ENCODE data around the gene MEMO1. TPM values are rescaled to one million over a fixed set of nuclear protein-coding genes. Genes with fewer than 3 reads are reported as not detected.

The MEMO1 gene
- total RNA-seq, 1 donor from 2014 or later = 41.9 TPM

DNA sequence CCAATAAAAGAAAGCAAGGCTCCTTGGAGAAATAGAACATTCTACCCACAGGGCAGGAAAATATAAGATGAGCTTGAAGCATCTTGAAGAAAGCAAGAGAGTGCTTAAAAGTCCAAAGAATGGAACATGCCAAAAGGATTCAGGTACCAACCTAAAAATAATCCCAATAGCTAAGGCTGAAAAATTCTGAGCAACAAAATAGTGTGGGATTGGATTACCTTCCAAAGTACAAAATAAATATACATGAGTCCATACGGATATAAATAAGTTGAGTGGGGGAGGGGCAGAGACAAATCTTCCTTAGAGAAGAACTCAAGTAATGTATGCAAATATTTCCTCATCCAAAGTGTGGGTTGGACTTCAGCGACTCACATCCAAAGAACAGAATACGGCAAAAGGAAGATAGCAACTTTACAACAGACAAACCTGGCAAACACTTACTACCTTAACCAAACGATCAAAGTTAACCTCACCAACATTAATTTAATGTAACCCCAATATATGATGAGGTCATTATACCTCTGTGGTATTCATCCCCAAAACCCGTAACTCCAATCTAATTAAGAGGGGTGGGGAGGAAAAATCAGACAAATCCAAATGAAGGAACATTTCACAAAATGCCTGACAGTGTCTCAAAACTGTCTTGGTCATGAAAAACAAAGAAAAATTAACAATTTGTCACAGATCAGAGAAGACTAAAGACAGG, 26.9 kb downstream of the MEMO1 start:
- no peaks in the 10 kb centered on the region for H3K9me3 ChIP-seq (replicated peaks)
- peaks cover 29% of the 10 kb centered on the region for H3K4me1 ChIP-seq
- intact Hi-C loops (cut with micrococcal nuclease) = no loop called here
- no peak overlapping the region for H3K27ac ChIP-seq (replicated peaks)
- peaks cover 2% of the 10 kb centered on the region for H3K36me3 ChIP-seq
- DNase-seq = no peak
- H3K27me3 ChIP-seq (ENCODE audit: low read depth) = no peaks in the 10 kb centered on the region
- no peak overlapping the region for H3K4me3 ChIP-seq
- TF ChIP-seq, protein P1, sequence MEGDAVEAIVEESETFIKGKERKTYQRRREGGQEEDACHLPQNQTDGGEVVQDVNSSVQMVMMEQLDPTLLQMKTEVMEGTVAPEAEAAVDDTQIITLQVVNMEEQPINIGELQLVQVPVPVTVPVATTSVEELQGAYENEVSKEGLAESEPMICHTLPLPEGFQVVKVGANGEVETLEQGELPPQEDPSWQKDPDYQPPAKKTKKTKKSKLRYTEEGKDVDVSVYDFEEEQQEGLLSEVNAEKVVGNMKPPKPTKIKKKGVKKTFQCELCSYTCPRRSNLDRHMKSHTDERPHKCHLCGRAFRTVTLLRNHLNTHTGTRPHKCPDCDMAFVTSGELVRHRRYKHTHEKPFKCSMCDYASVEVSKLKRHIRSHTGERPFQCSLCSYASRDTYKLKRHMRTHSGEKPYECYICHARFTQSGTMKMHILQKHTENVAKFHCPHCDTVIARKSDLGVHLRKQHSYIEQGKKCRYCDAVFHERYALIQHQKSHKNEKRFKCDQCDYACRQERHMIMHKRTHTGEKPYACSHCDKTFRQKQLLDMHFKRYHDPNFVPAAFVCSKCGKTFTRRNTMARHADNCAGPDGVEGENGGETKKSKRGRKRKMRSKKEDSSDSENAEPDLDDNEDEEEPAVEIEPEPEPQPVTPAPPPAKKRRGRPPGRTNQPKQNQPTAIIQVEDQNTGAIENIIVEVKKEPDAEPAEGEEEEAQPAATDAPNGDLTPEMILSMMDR (IDR thresholded peaks at IDR 0.05; ENCODE audit: borderline replicate concordance) = no peak

DNA sequence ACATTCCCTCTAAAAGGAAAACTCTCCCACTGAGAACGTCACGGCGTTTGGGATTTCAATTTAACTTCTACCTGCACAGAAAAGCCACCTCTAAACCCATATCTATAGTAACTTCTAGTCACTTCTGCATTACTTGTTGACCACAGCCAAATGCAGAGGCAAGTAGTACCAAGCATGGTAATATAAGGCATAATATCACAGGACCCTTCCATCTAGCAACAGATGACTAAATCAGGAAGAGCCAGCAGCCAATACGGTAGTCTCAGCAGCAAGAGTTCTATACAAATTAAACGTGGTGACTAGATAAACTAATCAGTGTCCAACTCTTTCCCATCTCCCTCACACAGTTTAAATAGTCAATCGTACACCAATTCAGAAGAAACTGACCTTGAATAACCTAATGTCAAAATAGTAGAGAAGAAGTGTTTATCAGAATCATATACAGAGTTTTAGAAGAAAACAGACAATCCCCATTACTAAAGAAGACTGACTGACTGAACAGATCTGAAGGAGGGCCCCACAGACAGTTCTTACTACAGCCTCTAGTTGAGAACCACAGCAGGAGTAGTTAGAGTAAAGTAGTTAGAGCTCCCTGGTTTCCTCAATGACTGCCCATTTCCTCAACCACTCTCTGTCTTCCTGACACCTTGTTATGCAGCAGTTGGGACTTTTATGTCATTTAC, 30.0 kb downstream of the MEMO1 start:
- Histone ChIP-seq H3K27me3 (ENCODE audit: low read depth) (no peaks in the 10 kb centered on the region), H3K4me3 (no peak overlapping the region), H3K36me3 (peaks cover 2% of the 10 kb centered on the region), H3K9me3 (replicated peaks) (no peaks in the 10 kb centered on the region), H3K27ac (replicated peaks) (no peak overlapping the region), H3K4me1 (peaks cover 12% of the 10 kb centered on the region)
- TF ChIP-seq, protein P1 (IDR thresholded peaks at IDR 0.05; ENCODE audit: borderline replicate concordance) = no peak
- intact Hi-C loops (cut with micrococcal nuclease) = no loop called here
- no peak for DNase-seq

DNA sequence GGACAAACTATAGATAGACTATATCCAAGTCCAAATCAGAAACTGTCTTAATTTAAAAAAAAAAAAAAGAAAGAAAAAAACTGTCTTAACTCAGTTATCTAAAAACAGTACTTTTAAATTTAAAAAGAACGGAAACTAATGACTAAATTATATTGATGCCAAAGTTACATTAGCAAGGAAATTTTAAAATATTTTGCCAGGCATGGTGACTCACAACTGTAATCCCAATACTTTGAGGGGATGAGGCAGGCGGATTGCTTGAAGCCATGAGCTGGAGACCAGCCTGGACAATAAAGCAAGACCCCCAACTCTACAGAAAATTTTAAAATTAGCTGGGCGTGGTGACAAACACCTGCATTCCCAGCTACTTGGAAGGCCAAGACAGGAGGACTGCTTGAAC, 30.9 kb downstream of the MEMO1 start:
- Histone ChIP-seq H3K9me3 (replicated peaks) (no peaks in the 10 kb centered on the region), H3K36me3 (peaks cover 2% of the 10 kb centered on the region), H3K4me1 (peaks cover 12% of the 10 kb centered on the region), H3K27me3 (ENCODE audit: low read depth) (no peaks in the 10 kb centered on the region), H3K27ac (replicated peaks) (no peak overlapping the region), H3K4me3 (no peak overlapping the region)
- no peak for DNase-seq
- intact Hi-C loops (cut with micrococcal nuclease) = no loop called here
- TF ChIP-seq, protein P1 (IDR thresholded peaks at IDR 0.05; ENCODE audit: borderline replicate concordance) = no peak

DNA sequence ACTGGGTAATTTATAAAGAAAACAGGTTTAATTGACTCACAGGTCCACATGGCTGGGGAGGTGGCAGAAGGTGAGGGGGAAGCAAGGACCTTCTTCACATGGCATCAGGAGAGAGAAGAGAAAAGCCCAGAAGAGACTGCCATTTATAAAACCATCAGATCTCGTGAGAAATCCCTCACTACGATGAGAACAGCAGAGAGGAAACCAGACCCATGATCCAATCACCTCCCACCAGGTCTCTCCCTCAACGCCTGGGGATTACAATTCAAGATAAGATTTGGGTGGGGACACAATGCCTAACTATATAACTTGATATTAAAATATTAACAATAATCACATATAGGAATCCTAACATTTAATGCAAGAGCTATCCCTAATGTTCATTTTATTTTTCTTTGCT, 31.8 kb downstream of the MEMO1 start:
- Histone ChIP-seq H3K27ac (replicated peaks) (no peak overlapping the region), H3K36me3 (no peaks in the 10 kb centered on the region), H3K4me3 (no peak overlapping the region), H3K9me3 (replicated peaks) (no peaks in the 10 kb centered on the region), H3K27me3 (ENCODE audit: low read depth) (no peaks in the 10 kb centered on the region), H3K4me1 (peaks cover 12% of the 10 kb centered on the region)
- no peak for DNase-seq
- intact Hi-C loops (cut with micrococcal nuclease) = no loop called here
- TF ChIP-seq, protein P1 (IDR thresholded peaks at IDR 0.05; ENCODE audit: borderline replicate concordance) = no peak

DNA sequence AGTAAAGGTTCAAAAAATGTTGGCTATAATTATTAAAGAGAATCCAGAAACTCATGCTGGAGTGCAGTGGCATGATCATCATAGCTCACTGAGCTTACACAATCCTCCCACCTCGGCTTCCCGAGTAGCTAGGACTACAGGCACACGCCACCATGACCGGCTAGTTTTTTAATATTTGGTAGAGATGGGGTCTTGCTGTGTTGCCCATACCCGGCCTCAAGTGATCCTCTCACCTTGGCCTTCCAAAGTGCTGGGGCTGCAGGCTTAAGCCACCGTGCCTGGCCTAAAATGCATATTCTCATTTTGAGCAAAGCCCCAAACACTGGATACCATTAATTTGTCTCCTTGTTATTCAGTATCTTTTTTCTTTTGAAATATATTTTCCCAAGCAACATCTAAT, 32.4 kb downstream of the MEMO1 start:
- intact Hi-C loops (cut with micrococcal nuclease) = no loop called here
- Histone ChIP-seq H3K4me3 (no peak overlapping the region), H3K27me3 (ENCODE audit: low read depth) (no peaks in the 10 kb centered on the region), H3K9me3 (replicated peaks) (no peaks in the 10 kb centered on the region), H3K4me1 (peaks cover 12% of the 10 kb centered on the region), H3K27ac (replicated peaks) (no peak overlapping the region), H3K36me3 (no peaks in the 10 kb centered on the region)
- TF ChIP-seq, protein P1 (IDR thresholded peaks at IDR 0.05; ENCODE audit: borderline replicate concordance) = no peak
- DNase-seq = no peak

All from left ventricle myocardium inferior (tissue), 1 donor.